22Rv1 (cell line): ENCODE measurements around the gene TNFAIP3.

Experiments
- H3K27ac ChIP-seq: fragments of 450-650 bp; 2 replicates; pipeline ENCODE4 v1.5.1; 2017
- CTCF ChIP-seq: fragments of 450-650 bp; IDR thresholded peaks from 2 replicates; pipeline ENCODE4 v1.5.1; 2017; ENCODE audit warnings: mild to moderate bottlenecking
- ZFX ChIP-seq: fragments of 450-650 bp; IDR thresholded peaks from 2 replicates; pipeline ENCODE4 v1.6.1; 2017; ENCODE audit warnings: antibody characterized with exemption, borderline replicate concordance

Gene TNFAIP3

GRCh38 chr6:137824556-137824879, 42.5 kb upstream of the TNFAIP3 start:
- H3K27ac ChIP-seq, result no peak overlapping the region
- TF ChIP-seq CTCF, result no peak
- no peak for TF ChIP-seq ZFX

- no peak overlapping the region for H3K27ac ChIP-seq
- no peak for TF ChIP-seq ZFX
- TF ChIP-seq CTCF, result no peak
Observed at GRCh38 chr6:137824896-137825295, 42.2 kb upstream of the TNFAIP3 start.

GRCh38 chr6:137827411-137827940, 39.6 kb upstream of the TNFAIP3 start:
- TF ChIP-seq CTCF, result no peak
- TF ChIP-seq ZFX, result no peak
- no peak overlapping the region for H3K27ac ChIP-seq

- H3K27ac ChIP-seq, result no peak overlapping the region
- TF ChIP-seq CTCF (no peak), ZFX (no peak)
Observed at GRCh38 chr6:137827977-137828810, 38.9 kb upstream of the TNFAIP3 start.

GRCh38 chr6:137829641-137830083, 37.4 kb upstream of the TNFAIP3 start:
- TF ChIP-seq CTCF (no peak), ZFX (no peak)
- H3K27ac ChIP-seq, result no peak overlapping the region

GRCh38 chr6:137830511-137830911, 36.5 kb upstream of the TNFAIP3 start:
- H3K27ac ChIP-seq, result no peak overlapping the region
- TF ChIP-seq CTCF (no peak), ZFX (no peak)

DNA sequence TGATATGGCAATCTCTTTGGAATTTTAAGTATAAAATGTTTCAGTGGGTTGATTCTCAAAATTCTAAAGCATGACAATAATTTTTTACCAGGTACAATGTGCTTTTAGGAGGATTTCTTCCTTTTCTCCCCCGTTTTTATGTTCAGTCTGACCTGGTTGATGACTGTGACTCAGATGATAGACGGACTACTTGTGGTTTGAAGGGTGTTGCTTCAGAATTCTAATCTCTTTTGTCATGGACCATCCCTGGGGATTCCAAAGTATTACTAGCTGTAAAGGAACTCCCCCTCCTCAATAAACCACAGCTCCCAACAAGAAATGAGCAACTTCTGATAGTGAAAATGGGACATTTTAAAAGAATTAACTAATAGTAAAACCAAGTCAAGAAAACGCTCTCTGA, 34.9 kb upstream of the TNFAIP3 start:
- TF ChIP-seq CTCF (no peak), ZFX (no peak)
- H3K27ac ChIP-seq, result no peak overlapping the region
